H54 (cell line): ENCODE data around the gene DLL4.
"Not testable (repeated sequence)": the region's sequence is repeated elsewhere in the genome, so short reads cannot be mapped to it uniquely, and the experiment has no call there.

Experiments
- DNase-seq: peaks from one replicate; pipeline ENCODE4 v3.0.0; 2011; ENCODE audit warnings: low spot score, mixed read lengths; ENCODE audit not compliant: insufficient read length
- FAIRE-seq: peaks from 3 replicates; lab custom pipeline; 2011; peaks lifted over from hg19 to GRCh38; lab: Jason Lieb, UNC
- POLR2A ChIP-seq: IDR thresholded peaks from 2 replicates; pipeline ENCODE4 v1.6.1; 2011; ENCODE audit warnings: low read depth, mild to moderate bottlenecking, low read length

DLL4 gene

GRCh38 chr15:40959331-40960141 lies 30.4 kb downstream of the DLL4 start:
- DNase-seq (no peak), FAIRE-seq (no peak)
- no peak for TF ChIP-seq POLR2A

GRCh38 chr15:40960151-40960885 lies 31.2 kb downstream of the DLL4 start:
- no peak for DNase-seq
- FAIRE-seq, result no peak
- TF ChIP-seq POLR2A, result no peak

- no peak for TF ChIP-seq POLR2A
- peak; percentile 72 for DNase-seq
- FAIRE-seq, result no peak
Measured at GRCh38 chr15:40960925-40961324, 31.8 kb downstream of the DLL4 start.

DNA sequence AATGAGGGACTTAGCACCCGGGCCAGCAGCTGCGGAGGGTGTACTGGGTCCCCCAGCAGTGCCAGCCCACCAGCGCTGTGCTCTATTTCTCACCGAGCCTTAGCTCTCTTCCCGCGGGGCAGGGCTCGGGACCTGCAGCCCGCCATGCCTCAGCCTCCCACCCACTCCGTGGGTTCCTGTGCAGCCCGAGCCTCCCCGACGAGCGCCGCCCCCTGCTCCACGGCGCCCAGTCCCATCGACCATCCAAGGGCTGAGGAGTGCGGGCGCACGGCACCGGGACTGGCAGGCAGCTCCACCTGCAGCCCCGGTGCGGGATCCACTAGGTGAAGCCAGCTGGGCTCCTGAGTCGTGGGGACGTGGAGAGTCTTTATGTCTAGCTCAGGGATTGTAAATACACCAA lies 32.6 kb downstream of the DLL4 start:
- not testable (repeated sequence) for DNase-seq, FAIRE-seq

DNA sequence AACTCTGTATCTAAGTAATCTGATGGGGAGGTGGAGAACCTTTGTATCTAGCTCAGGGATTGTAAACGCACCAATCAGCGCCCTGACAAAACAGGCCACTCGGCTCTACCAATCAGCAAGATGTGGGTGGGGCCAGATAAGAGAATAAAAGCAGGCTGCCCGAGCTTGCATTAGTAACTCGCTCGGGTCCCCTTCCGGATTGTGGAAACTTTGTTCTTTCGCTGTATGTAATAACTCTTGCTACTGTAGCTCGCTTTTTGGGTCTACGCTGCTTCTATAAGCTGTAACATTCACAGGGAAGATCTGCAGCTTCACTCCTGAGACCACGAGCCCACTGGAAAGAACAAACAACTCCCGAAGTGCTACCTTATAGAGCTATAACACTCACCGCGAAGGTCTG lies 33.2 kb downstream of the DLL4 start:
- DNase-seq, FAIRE-seq: not testable (repeated sequence)

DNA sequence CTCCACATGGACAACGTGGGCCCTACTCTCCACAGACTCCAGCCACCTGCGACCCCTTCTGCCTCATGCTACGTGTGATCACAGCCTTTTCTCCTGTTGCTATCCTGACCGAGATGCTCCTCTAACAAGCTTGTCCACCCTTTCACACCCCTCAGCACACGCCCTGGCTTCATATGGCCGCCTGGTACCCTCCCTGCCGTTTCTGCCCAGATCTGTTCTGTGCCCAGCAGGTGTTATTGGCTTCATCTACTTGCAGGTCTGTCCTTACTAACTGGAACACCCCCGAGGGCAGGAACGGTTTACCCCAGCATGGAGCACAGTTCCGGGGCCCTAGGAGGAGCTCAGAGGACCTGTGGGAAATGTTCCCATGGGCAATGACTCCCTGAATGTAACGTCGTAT lies 34.1 kb downstream of the DLL4 start:
- TF ChIP-seq POLR2A, result no peak
- FAIRE-seq (no peak), DNase-seq (no peak)

DNA sequence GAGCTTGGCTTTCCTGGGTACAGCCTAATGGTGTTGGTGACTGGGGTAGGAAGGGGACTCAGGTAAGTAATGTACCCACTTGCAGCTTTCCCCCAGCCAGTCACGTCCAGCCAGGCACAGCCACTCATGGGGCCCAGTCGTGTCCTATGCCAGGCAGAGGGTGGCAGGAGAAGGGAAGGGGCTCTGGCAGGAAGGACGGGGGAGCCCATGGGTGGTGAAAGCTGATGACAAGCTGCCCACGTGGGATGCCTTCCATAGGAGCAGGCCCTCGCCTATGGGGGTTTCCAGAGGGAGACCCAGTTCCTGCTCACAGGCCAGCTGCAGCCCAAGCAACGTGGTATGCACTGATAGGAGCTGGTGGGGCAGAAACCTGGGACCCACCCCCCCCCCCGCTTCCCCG lies 34.9 kb downstream of the DLL4 start:
- TF ChIP-seq POLR2A, result no peak
- no peak for DNase-seq
- no peak for FAIRE-seq

GRCh38 chr15:40964634-40965033 lies 35.5 kb downstream of the DLL4 start:
- DNase-seq, result no peak
- TF ChIP-seq POLR2A, result no peak
- FAIRE-seq, result no peak

GRCh38 chr15:40968290-40969085 lies 39.3 kb downstream of the DLL4 start:
- TF ChIP-seq POLR2A, result no peak
- DNase-seq (no peak), FAIRE-seq (no peak)

- DNase-seq (no peak), FAIRE-seq (no peak)
- no peak for TF ChIP-seq POLR2A
Measured at GRCh38 chr15:40969363-40969762, 40.2 kb downstream of the DLL4 start.

DNA sequence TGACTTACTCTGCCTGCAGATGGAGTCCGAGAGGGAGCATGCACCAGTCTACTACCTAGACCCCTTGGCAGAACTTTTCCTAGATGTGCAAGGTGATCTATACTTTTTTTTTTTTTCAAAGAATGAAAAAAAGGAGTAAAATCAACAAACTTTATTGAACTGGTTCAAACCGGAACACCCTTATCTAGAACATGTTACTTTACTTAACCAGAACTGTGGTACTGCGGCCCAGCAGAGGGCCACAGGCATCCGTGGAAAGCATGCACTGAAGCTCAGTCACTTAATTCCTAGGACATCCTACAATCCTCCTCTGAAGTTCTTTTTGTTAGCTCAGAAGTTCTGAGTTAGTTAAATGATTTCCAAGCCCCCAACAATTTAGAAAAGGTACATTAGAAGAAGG lies 45.7 kb downstream of the DLL4 start:
- DNase-seq (no peak), FAIRE-seq (no peak)
- TF ChIP-seq POLR2A, result no peak

GRCh38 chr15:40976819-40977218 lies 47.7 kb downstream of the DLL4 start:
- no peak for TF ChIP-seq POLR2A
- FAIRE-seq, result no peak
- no peak for DNase-seq

DNA sequence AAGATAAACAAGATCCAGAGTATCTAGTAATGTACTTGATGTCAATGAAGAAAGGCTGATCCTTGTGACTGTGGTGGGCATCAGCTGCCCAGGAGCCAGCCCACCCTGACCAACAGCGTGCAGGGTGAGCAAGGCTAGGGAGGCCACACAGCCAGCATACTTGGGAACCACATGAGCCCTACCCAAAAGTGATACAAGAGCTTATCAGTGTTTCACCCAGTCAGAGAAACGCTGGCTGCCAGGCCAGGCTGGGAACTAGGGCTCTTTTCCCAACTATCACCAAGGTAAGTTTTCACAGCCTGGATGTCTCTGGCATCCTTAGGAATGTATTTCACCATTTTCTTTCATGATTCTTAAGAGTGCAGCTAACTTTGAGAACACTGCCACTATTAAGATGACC lies 49.0 kb downstream of the DLL4 start:
- FAIRE-seq (no peak), DNase-seq (no peak)
- no peak for TF ChIP-seq POLR2A

DNA sequence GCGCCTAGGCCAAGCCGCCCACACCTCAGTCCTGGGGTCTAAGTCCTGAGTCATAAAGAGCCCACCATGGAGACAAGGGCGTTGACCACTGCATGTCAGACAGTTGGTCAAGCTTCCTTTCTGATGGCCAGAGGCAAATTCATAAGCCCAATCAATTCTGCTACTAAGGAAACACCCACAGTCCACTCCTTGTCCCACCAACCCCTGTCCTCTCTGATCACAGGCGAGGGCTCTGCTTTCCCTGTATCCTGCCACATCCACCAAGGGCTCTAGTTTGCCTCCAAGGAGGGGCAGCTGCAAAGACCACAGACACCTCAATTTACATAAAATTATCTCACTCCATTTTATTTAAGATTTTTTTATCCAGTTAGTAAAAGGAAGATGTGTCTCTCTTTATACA lies 49.4 kb downstream of the DLL4 start:
- DNase-seq (no peak), FAIRE-seq (no peak)
- no peak for TF ChIP-seq POLR2A

- no peak for TF ChIP-seq POLR2A
- no peak for FAIRE-seq
Measured at GRCh38 chr15:40981186-40981585, 52.0 kb downstream of the DLL4 start.

More at GRCh38 chr15:40981186-40981585, 52.0 kb downstream of the DLL4 start:
- DNase-seq, result no peak
